H9 (cell line): ENCODE measurements around the gene RIPPLY3. TPM values are rescaled to one million over a fixed set of nuclear protein-coding genes. Genes with fewer than 3 reads are reported as not detected.

Source experiments
- DNase-seq: peaks from one replicate; pipeline ENCODE4 v3.0.0-alpha.2; 2017
- H2AFZ ChIP-seq: one replicate; pipeline ENCODE4 v1.6.1; 2013; ENCODE audit warnings: mild to moderate bottlenecking, low read length, control low read depth, moderate library complexity
- H2AK5ac ChIP-seq: 2 replicates; pipeline ENCODE4 v1.6.1; 2013; ENCODE audit warnings: low read length, control low read depth, mixed read lengths; ENCODE audit not compliant: insufficient read length
- H2BK120ac ChIP-seq: one replicate; pipeline ENCODE4 v1.6.1; 2013; ENCODE audit warnings: low read depth, mild to moderate bottlenecking, low read length, control low read depth, inconsistent platforms; ENCODE audit not compliant: poor library complexity, severe bottlenecking
- H2BK12ac ChIP-seq: 2 replicates; pipeline ENCODE4 v1.6.1; 2013; ENCODE audit warnings: low read length, control low read depth, mixed read lengths, low read depth; ENCODE audit not compliant: insufficient read length
- H2BK15ac ChIP-seq: 2 replicates; pipeline ENCODE4 v1.6.1; 2013; ENCODE audit warnings: low read depth, low read length, control low read depth
- H2BK20ac ChIP-seq: one replicate; pipeline ENCODE4 v1.6.1; 2013; ENCODE audit warnings: low read depth, mild to moderate bottlenecking, low read length, control low read depth, inconsistent platforms; ENCODE audit not compliant: poor library complexity, severe bottlenecking
- H2BK5ac ChIP-seq: 2 replicates; pipeline ENCODE4 v1.6.1; 2013; ENCODE audit warnings: low read length, control low read depth, mixed read lengths; ENCODE audit not compliant: insufficient read length
- H3K14ac ChIP-seq: 2 replicates; pipeline ENCODE4 v1.6.1; 2013; ENCODE audit warnings: low read length, control low read depth; ENCODE audit not compliant: insufficient read depth
- H3K18ac ChIP-seq: 2 replicates; pipeline ENCODE4 v1.6.1; 2013; ENCODE audit warnings: low read depth, mild to moderate bottlenecking, mixed read lengths, low read length, control low read depth; ENCODE audit not compliant: insufficient read length
- H3K23ac ChIP-seq: 2 replicates; pipeline ENCODE4 v1.6.1; 2013; ENCODE audit warnings: low read length, control low read depth, mixed read lengths, low read depth; ENCODE audit not compliant: insufficient read length
- H3K23me2 ChIP-seq: 2 replicates; pipeline ENCODE4 v1.6.1; 2013; ENCODE audit warnings: low read depth, mild to moderate bottlenecking, mixed read lengths, low read length, control low read depth; ENCODE audit not compliant: insufficient read length, poor library complexity, severe bottlenecking
- H3K27ac ChIP-seq: 2 replicates; pipeline ENCODE4 v1.5.1; 2013; ENCODE audit warnings: low read length, control low read depth, mixed read lengths, low read depth; ENCODE audit not compliant: insufficient read length
- H3K27me3 ChIP-seq: 2 replicates; pipeline ENCODE4 v1.6.1; 2013; ENCODE audit warnings: low read length, control low read depth, inconsistent platforms; ENCODE audit not compliant: insufficient read depth
- H3K4ac ChIP-seq: 2 replicates; pipeline ENCODE4 v1.6.1; 2013; ENCODE audit warnings: low read depth, mild to moderate bottlenecking, control low read depth, inconsistent platforms, low read length, moderate library complexity
- H3K4me1 ChIP-seq: 2 replicates; pipeline ENCODE4 v1.6.1; 2013; ENCODE audit warnings: low read length, control low read depth, inconsistent platforms; ENCODE audit not compliant: insufficient read depth
- H3K4me2 ChIP-seq: 2 replicates; pipeline ENCODE4 v1.6.1; 2013; ENCODE audit warnings: low read length, control low read depth, mixed read lengths; ENCODE audit not compliant: insufficient read length, insufficient read depth
- H3K56ac ChIP-seq: 2 replicates; pipeline ENCODE4 v1.6.1; 2013; ENCODE audit warnings: low read depth, mild to moderate bottlenecking, mixed read lengths, low read length, control low read depth; ENCODE audit not compliant: insufficient read length
- H3K79me1 ChIP-seq: 2 replicates; pipeline ENCODE4 v1.6.1; 2013; ENCODE audit warnings: low read depth, mild to moderate bottlenecking, moderate library complexity, low read length, control low read depth, inconsistent platforms; ENCODE audit not compliant: insufficient read depth, poor library complexity, severe bottlenecking
- H3K79me2 ChIP-seq: 2 replicates; pipeline ENCODE4 v1.6.1; 2013; ENCODE audit warnings: low read length, control low read depth, inconsistent platforms; ENCODE audit not compliant: insufficient read depth
- H3K9ac ChIP-seq: 2 replicates; pipeline ENCODE4 v1.6.1; 2013; ENCODE audit warnings: low read length, control low read depth, mixed read lengths; ENCODE audit not compliant: insufficient read length; ENCODE audit errors: extremely low read depth
- H3K9me3 ChIP-seq: one replicate; pipeline ENCODE4 v1.6.1; 2013; ENCODE audit warnings: low read depth, low read length, inconsistent platforms; ENCODE audit not compliant: control insufficient read depth
- H3T11ph ChIP-seq: one replicate; pipeline ENCODE4 v1.6.1; 2013; ENCODE audit warnings: mild to moderate bottlenecking, low read length, control low read depth, inconsistent platforms
- H4K20me1 ChIP-seq: one replicate; pipeline ENCODE4 v1.6.1; 2013; ENCODE audit not compliant: control insufficient read depth, insufficient read length, insufficient read depth
- H4K5ac ChIP-seq: 2 replicates; pipeline ENCODE4 v1.6.1; 2013; ENCODE audit warnings: low read depth, mild to moderate bottlenecking, mixed read lengths, low read length, control low read depth; ENCODE audit not compliant: insufficient read length
- H4K8ac ChIP-seq: replicated peaks from 2 replicates; pipeline ENCODE4 v1.6.1; 2013; ENCODE audit warnings: low read length, control low read depth, mixed read lengths, low read depth; ENCODE audit not compliant: insufficient read length
- H4K91ac ChIP-seq: 2 replicates; pipeline ENCODE4 v1.6.1; 2013; ENCODE audit warnings: low read depth, mild to moderate bottlenecking, moderate library complexity, mixed read lengths, low read length, control low read depth; ENCODE audit not compliant: insufficient read length
- H3K27ac Mint-ChIP-seq, 3 experiments: 2 replicates in 2 of 3; 3 replicates in 1 of 3; pipeline ENCODE4 v1.8.0; 2020 to 2021; ENCODE audit warnings: mixed read lengths in 3 of 3, mild to moderate bottlenecking in 1 of 3, moderate library complexity in 1 of 3
- H3K27me3 Mint-ChIP-seq: 2 replicates; pipeline ENCODE4 v1.8.0; 2021; ENCODE audit warnings: low read depth, mild to moderate bottlenecking, moderate library complexity, mixed read lengths
- H3K36me3 Mint-ChIP-seq, 3 experiments: 2 replicates in 2 of 3; 3 replicates in 1 of 3; pipeline ENCODE4 v1.8.0; 2020 to 2021; ENCODE audit warnings: low read depth in 3 of 3, mixed read lengths in 3 of 3; ENCODE audit not compliant: insufficient read depth in 1 of 3
- H3K4me1 Mint-ChIP-seq, 2 experiments: 2 replicates each; pipeline ENCODE4 v1.8.0; 2020; ENCODE audit warnings: mixed read lengths in 2 of 2
- H3K4me3 Mint-ChIP-seq, 2 experiments: 2 replicates in 1 of 2; 3 replicates in 1 of 2; pipeline ENCODE4 v1.8.0; 2020 to 2021; ENCODE audit warnings: mild to moderate bottlenecking in 2 of 2, mixed read lengths in 2 of 2, moderate library complexity in 1 of 2
- H3K9me3 Mint-ChIP-seq, 2 experiments: 2 replicates in 1 of 2; 3 replicates in 1 of 2; pipeline ENCODE4 v1.8.0; 2020; ENCODE audit warnings: mild to moderate bottlenecking in 2 of 2, mixed read lengths in 2 of 2, moderate library complexity in 1 of 2
- WGBS: extraction: QIAGEN DNeasy Blood & Tissue Kit; methylation state at CpG from one replicate; pipeline ENCODE4 v1.1.7; 2013; ENCODE audit warnings: missing lambda C conversion rate, low lambda C conversion rate, mixed read lengths; ENCODE audit not compliant: insufficient read length; ENCODE audit errors: extremely low coverage; 5-methylcytosine and 5-hydroxymethylcytosine counted together
- total RNA-seq: library from RNA; stranded (reverse); gene quantifications from 2 replicates; pipeline ENCODE4 v1.2.1, GENCODE V29; 2021
- TF ChIP-seq, protein P1 (sequence below): fragments of 200-600 bp; sonication (generic); conservative IDR thresholded peaks from 3 replicates; pipeline ENCODE4 v1.8.0; 2021; ENCODE audit warnings: antibody characterized with exemption, mild to moderate bottlenecking

The RIPPLY3 gene
- total RNA-seq, 1 experiment from 2014 or later: 1.9 TPM

DNA sequence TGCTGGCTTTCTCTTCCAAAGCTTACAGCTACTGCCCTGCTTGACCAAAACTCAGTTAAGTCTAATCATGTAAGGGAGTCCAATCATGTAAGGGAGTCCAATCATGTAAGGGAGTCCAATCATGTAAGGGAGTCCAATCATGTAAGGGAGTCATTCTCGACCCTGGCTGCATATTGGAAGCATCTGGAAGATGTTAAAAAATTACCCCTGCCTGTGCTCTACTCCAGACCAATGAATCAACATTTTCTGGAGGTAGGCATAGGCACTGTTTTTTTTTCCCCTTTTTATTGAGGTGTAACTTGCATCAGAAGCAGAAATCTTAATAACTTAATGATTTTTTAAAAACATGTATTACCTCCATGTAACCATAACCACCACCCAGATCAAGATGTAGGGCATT lies 56.9 kb downstream of the RIPPLY3 start:
- Mint-ChIP-seq H3K36me3 (peaks cover 0 to 15% (median 6%) of the 10 kb centered on the region in 3 experiments; a peak in 4 of 7 replicates), H3K4me3 (no peak overlapping the region), H3K9me3 (no peaks in the 10 kb centered on the region), H3K27me3 (peaks cover 2% of the 10 kb centered on the region; the same call in 1 of the 2 replicates), H3K4me1 (peaks cover 25 to 33% of the 10 kb centered on the region in 2 experiments), H3K27ac (no peak overlapping the region)
- Histone ChIP-seq H2BK5ac (no peak overlapping the region), H3K56ac (no peak overlapping the region), H3K14ac (no peak overlapping the region), H3K4me2 (no peak overlapping the region), H4K20me1 (no peaks in the 10 kb centered on the region), H3K18ac (no peak overlapping the region), H2AFZ (no peak overlapping the region), H3K27me3 (no peaks in the 10 kb centered on the region), H3T11ph (no peak overlapping the region), H4K5ac (no peak overlapping the region), H4K91ac (no peak overlapping the region), H3K4me1 (peaks cover 3% of the 10 kb centered on the region; the same call in 1 of the 2 replicates), H4K8ac (no peak overlapping the region), H3K79me1 (no peaks in the 10 kb centered on the region), H2BK20ac (no peak overlapping the region), H2BK15ac (no peak overlapping the region), H3K79me2 (no peaks in the 10 kb centered on the region), H3K4ac (no peak overlapping the region), H3K23me2 (no peaks in the 10 kb centered on the region), H2AK5ac (no peak overlapping the region), H2BK12ac (no peak overlapping the region), H3K27ac (no peak overlapping the region), H2BK120ac (no peak overlapping the region), H3K9ac (no peak overlapping the region), H3K9me3 (no peaks in the 10 kb centered on the region), H3K23ac (no peak overlapping the region)
- WGBS: no CpG with 5 or more reads among the region's 1 CpG
- TF ChIP-seq, protein P1, sequence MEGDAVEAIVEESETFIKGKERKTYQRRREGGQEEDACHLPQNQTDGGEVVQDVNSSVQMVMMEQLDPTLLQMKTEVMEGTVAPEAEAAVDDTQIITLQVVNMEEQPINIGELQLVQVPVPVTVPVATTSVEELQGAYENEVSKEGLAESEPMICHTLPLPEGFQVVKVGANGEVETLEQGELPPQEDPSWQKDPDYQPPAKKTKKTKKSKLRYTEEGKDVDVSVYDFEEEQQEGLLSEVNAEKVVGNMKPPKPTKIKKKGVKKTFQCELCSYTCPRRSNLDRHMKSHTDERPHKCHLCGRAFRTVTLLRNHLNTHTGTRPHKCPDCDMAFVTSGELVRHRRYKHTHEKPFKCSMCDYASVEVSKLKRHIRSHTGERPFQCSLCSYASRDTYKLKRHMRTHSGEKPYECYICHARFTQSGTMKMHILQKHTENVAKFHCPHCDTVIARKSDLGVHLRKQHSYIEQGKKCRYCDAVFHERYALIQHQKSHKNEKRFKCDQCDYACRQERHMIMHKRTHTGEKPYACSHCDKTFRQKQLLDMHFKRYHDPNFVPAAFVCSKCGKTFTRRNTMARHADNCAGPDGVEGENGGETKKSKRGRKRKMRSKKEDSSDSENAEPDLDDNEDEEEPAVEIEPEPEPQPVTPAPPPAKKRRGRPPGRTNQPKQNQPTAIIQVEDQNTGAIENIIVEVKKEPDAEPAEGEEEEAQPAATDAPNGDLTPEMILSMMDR: no peak
- no peak for DNase-seq
